Activated CD8-positive, alpha-beta memory T cell treated with anti-CD3 and anti-CD28 coated beads for 4 hours (primary cell): ENCODE data around the gene DLGAP1.
A peak's percentile ranks its signal among the peaks of the same experiment; 100 is the strongest.

Source experiments
- DNase-seq, 2 donors: peaks; one replicate each; pipeline ENCODE4 v3.0.0-alpha.2; 2020; ENCODE audit warnings: low read depth in 2 of 2

Gene DLGAP1

GRCh38 chr18:3995476-3996102 is 459.5 kb downstream of the DLGAP1 start:
- peak in 1 of 2 donors; percentile 3 for DNase-seq

DNA sequence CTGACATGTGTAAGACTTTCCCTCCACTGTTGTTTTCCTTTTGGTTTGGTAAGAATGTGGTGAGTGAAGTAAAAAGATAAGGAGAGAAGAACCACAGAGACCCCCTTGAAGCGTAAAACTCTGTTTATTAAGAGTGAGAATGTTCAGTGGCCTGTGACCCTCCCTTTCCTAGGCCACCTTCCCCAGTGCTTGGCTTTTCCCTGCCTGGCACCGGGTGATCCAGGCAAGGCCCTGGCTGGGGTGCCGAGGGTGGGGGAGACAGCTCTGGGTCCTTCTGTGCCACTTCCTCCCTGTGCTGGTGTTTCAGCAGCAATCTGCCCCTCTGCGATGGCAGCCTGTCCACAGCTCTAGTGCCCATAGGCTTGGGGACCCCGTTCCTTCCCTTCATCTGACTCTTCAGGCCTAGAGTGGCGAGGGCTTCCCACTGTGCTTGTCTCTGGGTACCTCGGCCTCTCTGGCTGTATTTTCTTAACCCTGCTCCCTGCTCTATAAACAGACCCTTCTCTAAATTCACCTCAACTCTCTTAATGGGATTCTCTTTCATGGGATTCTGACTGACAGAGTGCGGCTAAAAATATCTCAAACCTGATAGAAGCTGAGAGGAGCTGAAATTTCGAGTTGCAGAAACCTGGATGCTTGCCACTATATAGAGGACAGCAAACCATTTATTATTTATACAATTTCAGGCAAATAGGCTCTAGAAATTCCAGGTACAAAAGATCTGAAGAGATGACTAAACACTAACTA is 461.0 kb downstream of the DLGAP1 start:
- no peak for DNase-seq

DNA sequence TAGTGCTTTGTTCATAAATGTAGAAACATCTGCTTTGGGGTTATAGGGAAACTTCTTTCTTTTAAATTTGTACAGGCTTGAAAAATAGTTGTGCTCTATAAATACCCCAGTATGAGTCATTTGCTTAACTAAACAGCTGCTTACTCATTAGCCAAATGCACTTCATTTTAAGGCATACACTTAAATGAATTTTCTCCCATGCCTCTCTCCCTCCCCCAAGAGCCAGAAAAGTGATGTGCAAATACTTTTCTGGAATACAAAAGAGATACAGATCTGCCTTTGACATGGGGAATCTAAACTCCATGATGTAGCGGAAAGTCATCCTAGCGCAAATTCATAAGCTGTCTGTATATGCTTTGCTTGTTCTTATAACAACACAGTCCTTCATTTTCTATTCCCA is 469.4 kb downstream of the DLGAP1 start:
- DNase-seq = no peak

DNA sequence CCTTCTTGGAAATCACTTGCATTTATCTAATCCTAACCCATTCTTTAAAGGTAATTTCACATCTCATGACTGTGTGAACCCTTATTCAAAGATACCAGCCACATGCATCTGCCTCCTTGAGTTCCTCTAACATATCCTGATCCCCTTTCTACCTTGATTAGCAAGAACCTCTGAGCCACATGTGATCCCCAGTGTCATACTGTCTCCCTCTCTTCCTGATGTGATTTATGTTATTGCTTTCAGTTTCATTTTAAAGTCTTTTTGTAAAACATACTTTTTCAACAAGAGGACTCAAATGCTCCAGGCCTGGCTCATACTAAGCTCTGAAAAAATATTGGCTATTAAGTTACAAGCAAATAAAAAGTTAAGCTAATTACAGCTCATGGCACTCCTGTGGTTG is 470.1 kb downstream of the DLGAP1 start:
- no peak for DNase-seq

- no peak for DNase-seq
Observed at GRCh38 chr18:3984163-3984757, 470.8 kb downstream of the DLGAP1 start.

- DNase-seq = no peak
Observed at GRCh38 chr18:3983351-3983969, 471.6 kb downstream of the DLGAP1 start.

- DNase-seq = no peak
Observed at GRCh38 chr18:3982541-3982940, 472.6 kb downstream of the DLGAP1 start.

DNA sequence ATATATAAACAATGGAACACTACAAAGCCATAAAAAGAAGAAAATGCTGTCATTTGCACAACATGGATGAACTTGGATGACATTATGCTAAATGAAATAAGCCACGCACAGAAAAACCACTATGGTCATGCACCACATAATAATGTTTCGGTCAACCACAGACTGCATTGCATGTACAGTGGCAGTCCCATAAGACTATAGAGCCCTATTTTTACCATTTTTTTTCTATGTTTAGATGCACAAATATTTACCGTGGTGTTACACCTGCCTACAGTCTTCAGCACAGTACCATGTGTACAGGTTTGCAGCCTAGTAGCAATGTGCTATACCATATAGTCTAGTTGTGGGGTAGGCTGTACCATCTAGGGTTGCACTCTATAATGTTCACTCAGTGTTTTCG is 476.1 kb downstream of the DLGAP1 start:
- no peak for DNase-seq

DNA sequence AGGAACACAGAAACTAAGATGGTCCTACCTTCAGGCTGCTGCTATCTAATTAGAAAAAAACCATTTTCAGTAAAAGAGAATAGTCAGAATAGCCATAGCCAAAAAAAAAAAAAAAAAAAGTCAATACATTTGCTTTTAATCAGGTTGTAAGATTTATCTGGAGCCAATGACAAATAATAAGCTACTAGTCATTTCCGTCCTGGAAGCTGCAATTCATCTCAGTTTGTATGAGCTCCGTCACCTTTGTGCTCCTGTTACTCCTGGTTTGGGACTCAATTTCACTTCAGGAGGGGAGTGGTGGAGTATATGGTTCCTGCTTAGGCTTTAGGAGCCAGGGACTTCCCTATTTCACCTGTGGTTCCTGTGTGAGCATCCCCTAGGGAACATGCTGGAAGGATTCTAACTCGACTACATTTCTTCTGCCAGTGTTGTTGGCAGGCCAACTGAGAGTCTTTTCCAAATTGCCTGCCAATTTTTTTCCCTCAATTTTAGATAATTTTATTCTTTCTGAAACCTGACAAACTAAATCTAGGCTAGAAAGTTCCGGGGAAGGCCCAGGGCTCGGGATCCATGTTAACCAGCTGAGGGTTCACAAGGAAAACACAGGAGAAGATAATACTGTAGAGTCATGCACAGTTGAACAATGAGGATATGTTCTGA is 481.8 kb downstream of the DLGAP1 start:
- no peak for DNase-seq

GRCh38 chr18:3972291-3972930 is 482.7 kb downstream of the DLGAP1 start:
- DNase-seq = no peak

DNA sequence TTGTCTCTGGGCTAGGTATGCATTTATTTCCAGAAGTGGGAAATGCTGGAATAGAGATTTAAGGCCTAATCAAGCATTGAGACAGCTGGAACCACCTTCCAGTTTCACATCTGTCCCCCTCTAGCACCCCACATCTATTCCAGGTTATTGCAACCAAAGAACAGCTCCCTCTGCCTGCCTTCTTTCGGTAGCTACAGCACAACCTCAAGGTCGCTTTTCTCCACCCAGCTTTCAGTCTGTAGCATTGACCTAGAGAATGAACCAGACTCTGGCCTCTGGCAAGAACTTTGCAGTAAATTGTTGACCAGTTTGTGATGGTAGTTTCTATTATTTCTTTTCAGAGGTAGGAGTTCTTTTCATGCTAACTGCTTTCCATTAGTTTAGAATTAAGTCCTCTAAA is 484.2 kb downstream of the DLGAP1 start:
- no peak for DNase-seq

- DNase-seq = no peak
Observed at GRCh38 chr18:3967359-3968180, 487.5 kb downstream of the DLGAP1 start.

DNA sequence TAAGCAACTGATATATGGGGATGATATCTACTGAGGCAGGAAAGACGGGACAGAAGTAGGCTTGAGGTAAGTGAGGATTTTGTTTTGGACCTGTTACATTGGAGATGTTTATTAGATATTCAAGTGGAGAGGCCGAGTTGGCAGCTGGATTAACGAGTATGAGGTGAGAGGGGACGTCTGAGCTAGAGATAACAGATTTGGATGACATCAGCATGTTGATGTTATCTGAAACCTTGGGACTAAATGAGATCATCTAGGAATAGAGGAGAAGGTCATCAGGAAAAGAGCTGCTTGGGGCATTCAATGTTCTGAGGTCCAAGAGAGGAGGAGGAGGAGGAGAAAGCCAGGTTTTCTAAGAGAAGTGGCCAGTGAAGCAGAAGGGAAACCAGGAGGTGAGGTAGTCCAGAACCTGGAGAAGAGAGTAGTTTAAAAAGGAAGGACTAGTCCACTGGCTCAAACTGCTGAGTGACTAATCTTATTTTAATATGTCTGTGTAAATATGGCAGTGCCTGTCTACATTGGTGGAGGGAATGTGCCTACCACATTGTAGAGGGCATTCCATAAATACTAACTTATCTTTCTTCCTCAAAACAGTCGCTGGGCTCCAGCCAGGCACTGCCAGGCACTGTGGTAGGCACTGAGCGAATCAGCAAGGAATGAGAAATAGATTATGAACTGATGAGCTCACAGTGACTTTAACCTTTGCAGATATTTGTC is 488.3 kb downstream of the DLGAP1 start:
- DNase-seq = no peak

DNA sequence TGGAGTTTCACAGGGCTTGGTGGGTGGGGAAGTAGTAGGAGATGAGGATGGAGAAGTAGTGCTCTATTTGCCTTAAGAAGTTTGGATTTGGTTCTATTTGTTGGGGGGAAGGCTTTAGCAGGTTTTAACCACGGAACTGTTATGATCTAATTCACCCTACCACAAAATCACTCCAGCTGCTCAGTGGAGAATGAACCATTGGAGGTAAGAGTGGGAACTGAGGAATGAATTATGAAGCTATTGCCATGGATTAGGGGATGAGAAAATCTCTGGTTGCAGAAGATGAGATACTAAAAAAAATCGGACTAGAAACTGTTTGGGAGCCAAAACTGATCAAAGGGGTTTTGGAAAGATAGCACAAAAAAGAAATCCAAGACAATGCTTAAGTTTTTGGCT is 488.9 kb downstream of the DLGAP1 start:
- no peak for DNase-seq

DNA sequence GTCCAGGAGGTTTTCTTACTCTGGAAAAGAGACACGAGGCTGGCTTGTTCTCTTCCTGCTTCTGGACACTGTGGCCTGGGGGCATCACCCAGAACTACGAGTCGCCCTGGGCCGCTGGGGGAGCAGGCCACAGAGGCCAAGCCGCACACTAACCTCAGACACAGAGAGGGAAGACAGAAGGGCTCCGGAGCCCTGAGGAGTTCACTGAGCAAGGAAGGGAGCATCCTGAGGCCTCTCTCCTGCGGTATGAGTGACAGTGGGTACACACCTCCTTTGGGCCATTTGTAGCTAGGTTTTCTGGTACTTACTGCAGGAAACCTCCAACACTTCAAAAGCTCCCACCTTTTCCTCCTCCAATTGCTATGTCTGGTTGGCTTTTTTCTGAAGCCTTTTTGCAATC is 494.1 kb downstream of the DLGAP1 start:
- no peak for DNase-seq

GRCh38 chr18:3960142-3960541 is 495.0 kb downstream of the DLGAP1 start:
- DNase-seq = no peak

- DNase-seq = no peak
Observed at GRCh38 chr18:3952031-3952430, 503.1 kb downstream of the DLGAP1 start.

DNA sequence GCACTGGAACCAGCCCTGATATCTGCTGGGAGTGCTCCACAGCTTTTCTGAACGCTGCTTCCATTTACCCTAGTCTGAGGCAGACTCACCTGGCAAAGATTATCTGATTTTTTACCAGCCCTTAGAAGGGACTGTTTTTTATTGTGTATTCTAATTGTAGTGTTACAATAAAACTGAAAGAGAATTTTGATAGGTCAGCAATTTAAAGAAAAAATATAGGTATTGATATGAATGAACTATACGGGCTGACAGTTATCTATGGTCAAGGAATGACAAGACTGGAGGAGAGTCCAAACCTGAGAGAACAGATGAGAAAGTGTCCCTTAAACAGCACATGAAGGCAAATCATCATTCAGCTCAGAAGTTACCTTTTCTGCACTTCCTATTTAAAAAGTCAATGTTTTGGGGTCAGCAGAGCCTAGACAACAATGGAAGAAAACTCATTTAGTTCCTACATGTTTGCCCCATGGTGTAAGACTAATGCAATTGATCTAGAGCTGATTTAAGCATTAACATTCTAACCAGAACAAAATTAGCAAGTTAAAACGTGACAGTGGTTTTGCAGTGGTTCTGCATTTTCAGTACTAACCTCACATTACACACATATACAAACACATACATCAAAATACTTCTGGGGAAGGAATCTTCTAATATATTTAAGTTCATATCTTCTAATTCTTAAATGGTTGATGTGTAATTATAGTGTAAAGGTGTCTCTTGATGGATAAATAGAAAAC is 504.3 kb downstream of the DLGAP1 start:
- no peak for DNase-seq

- no peak for DNase-seq
Observed at GRCh38 chr18:3948958-3949357, 506.1 kb downstream of the DLGAP1 start.

DNA sequence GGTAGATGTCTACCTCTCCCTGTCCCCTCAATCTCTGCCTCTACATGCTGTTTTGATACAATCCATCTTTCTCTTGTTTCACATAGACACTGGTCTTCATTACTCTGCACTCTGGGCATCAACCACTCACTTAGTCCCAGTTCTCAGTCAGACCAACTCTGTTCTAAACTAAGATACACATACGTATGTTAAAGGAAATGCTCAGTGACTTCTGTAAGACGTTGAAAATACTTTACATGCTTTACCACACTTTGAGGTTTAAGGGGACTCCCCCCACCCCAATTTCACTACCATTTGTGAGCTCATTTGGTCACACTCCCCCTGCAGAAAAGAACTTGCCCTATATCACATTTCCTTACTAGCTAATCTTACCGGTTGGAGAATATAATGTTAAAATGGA is 507.7 kb downstream of the DLGAP1 start:
- no peak for DNase-seq
